ENCODE results near the gene PRM2. TPM values are rescaled to one million over a fixed set of nuclear protein-coding genes. Genes with fewer than 3 reads are reported as not detected.
"Not testable (repeated sequence)": the region's sequence is repeated elsewhere in the genome, so short reads cannot be mapped to it uniquely, and the experiment has no call there.

Gene PRM2
- total RNA-seq, 2 experiments from 2014 or later, result not detected

DNA sequence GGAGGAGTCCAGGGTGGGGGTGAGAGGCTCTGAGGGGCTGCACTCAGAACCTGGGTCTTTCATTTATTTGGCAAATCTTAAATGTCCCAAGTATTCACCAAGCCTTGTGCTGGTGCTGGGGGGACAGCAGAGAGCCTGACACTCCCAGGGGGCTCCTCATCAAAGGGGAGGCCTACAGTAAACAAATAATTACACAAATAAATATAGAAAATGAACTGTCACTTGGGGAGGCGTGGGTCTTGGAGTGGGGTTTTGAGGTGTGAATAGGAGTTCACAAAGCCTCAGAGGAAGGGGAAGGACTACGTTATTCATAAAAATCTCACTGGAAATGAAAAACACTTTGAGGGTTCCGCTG is 20.0 kb upstream of the PRM2 start:
- H3K4me1 Mint-ChIP-seq (ENCODE audit: low read depth), result peaks cover 61% of the 10 kb centered on the region
- peaks cover 6% of the 10 kb centered on the region for H3K27me3 Mint-ChIP-seq (ENCODE audit: low read depth)
- CTCF ChIA-PET, result interaction anchor here (1.0 to 2.8 kb wide), 6 partner anchors 10 to 333 kb away, joined by 3 to 22 read pairs (median 4); partner anchors contain the start of gene SOCS1
- peak overlapping the region; percentile 78 for H3K27ac Mint-ChIP-seq
- POLR2A ChIA-PET, result interaction anchor here (1.4 to 2.4 kb wide), 2 partner anchors 15 to 53 kb away, joined by 4 to 12 read pairs; no protein-coding TSS in a partner anchor
- ATAC-seq, result no peak
- no peaks in the 10 kb centered on the region for H3K9me3 Mint-ChIP-seq (ENCODE audit: insufficient read depth)
- no peak for DNase-seq
- no peak overlapping the region for H3K4me3 Mint-ChIP-seq
- no peaks in the 10 kb centered on the region for H3K36me3 Mint-ChIP-seq (ENCODE audit: low read depth)

DNA sequence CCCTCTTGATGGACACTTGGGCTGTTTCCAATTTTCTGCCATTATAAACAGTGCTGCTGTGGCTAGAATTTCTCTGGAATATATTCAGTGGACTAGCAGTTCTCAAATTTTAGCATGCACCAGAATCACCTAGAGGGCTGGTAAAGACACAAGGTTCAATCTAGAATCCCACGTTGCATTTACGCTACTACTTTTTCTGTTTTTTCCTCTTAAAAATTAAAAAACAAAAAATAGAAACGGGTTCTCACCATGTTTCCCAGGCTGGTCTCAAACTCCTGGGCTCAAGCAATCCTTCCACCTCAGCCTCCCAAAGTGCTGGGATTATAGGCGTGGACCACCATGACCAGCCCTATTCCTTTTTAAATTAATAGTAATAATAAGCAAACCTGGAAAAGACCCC is 19.4 kb upstream of the PRM2 start:
- DNase-seq (no peak), ATAC-seq (no peak)
- H3K4me1 Mint-ChIP-seq (ENCODE audit: low read depth), result peaks cover 61% of the 10 kb centered on the region
- ChIA-PET CTCF (no interaction called here), POLR2A (no interaction called here)
- H3K4me3 Mint-ChIP-seq, result no peak overlapping the region
- H3K27me3 Mint-ChIP-seq (ENCODE audit: low read depth), result peaks cover 11% of the 10 kb centered on the region
- no peak overlapping the region for H3K27ac Mint-ChIP-seq
- no peaks in the 10 kb centered on the region for H3K9me3 Mint-ChIP-seq (ENCODE audit: insufficient read depth)
- H3K36me3 Mint-ChIP-seq (ENCODE audit: low read depth), result no peaks in the 10 kb centered on the region

DNA sequence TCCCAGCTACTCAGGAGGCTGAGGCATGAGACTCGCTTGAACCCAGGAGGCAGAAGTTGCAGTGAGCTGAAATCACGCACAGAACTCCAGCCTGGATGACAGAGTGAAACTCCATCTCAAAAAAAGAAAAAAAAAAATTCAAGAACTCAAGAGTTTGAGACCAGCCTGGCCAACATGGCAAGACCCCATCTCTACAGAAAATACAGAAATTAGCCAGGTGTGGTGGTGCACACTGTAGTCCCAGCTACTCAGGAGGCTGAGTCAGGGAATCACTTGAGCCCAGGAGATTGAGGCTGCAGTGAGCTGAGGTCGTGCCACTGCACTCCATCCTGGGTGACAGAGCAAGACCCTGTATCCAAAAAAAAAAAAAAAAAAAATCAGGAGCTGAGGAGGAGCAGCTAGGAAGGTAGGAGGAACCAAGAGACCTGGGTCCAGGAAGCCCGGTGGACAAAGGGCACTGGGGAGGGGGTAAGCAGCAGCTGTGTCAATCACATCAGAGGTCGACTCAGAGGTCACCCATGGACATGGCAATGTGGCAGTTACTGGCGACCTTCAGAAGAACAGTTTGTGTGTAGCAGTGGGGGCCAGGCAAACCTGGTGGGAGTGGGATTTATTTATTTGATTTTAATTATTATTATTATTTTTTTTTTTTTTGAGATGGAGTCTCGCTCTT is 15.9 kb upstream of the PRM2 start:
- peaks cover 38% of the 10 kb centered on the region for H3K4me1 Mint-ChIP-seq (ENCODE audit: low read depth)
- no peak for ATAC-seq
- POLR2A ChIA-PET, result no interaction called here
- H3K27ac Mint-ChIP-seq, result no peak overlapping the region
- no peaks in the 10 kb centered on the region for H3K9me3 Mint-ChIP-seq (ENCODE audit: insufficient read depth)
- DNase-seq, result no peak
- no peak overlapping the region for H3K4me3 Mint-ChIP-seq
- CTCF ChIA-PET, result no interaction called here
- no peaks in the 10 kb centered on the region for H3K36me3 Mint-ChIP-seq (ENCODE audit: low read depth)
- peaks cover 27% of the 10 kb centered on the region for H3K27me3 Mint-ChIP-seq (ENCODE audit: low read depth)

GRCh38 chr16:11291091-11291703 is 14.9 kb upstream of the PRM2 start:
- Mint-ChIP-seq H3K4me1 (ENCODE audit: low read depth) (peaks cover 29% of the 10 kb centered on the region), H3K27ac (no peak overlapping the region), H3K9me3 (ENCODE audit: insufficient read depth) (no peaks in the 10 kb centered on the region), H3K4me3 (no peak overlapping the region), H3K36me3 (ENCODE audit: low read depth) (no peaks in the 10 kb centered on the region), H3K27me3 (ENCODE audit: low read depth) (peaks cover 29% of the 10 kb centered on the region)
- ChIA-PET POLR2A (no interaction called here), CTCF (interaction anchor here (1.1 kb wide), 1 partner anchor 80 kb away, joined by 3 read pairs; no protein-coding TSS in a partner anchor)
- ATAC-seq (no peak), DNase-seq (no peak)

DNA sequence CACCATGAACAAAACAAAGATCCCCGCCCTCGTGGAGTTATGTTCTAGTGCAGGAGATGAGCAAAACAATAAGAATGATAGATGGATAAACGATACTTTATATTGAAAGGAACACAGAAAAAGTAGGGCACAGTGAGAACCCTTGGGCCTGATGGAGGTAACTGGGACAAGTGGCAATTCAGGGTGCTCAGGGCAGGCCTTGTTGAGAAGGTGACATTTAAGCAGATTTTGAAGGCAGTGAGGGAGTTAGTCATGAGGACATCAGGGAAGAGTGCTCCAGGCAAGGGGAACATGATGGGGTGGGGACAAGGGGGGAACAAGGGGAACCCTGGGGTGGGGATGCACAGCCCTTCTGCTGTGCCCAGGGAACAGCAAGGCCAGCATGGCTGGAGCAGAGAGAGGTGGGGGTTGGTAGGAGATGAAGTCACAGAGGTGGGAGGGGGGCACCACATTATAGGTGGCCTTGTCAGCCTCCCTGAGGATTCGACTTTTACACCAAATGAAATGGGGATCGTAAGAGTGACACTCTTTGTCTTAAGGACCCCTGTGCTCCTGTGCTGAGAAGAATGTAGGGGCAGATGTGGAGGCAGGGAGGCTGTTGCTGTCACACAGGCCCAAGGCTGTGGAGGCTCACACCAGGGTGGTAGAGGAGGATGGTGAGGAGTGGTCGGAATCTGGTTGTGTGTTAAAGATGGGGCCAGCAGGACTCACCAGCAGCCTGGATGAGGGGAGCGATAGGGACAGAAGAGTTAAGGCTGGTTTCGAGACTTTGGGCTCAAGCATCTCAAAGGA is 14.0 kb upstream of the PRM2 start:
- ChIA-PET POLR2A (no interaction called here), CTCF (interaction anchor here (1.1 kb wide), 1 partner anchor 81 kb away, joined by 3 read pairs; no protein-coding TSS in a partner anchor)
- H3K27ac Mint-ChIP-seq, result no peak overlapping the region
- ATAC-seq (no peak), DNase-seq (no peak)
- H3K36me3 Mint-ChIP-seq (ENCODE audit: low read depth), result no peaks in the 10 kb centered on the region
- H3K4me1 Mint-ChIP-seq (ENCODE audit: low read depth), result peaks cover 28% of the 10 kb centered on the region
- no peaks in the 10 kb centered on the region for H3K9me3 Mint-ChIP-seq (ENCODE audit: insufficient read depth)
- peaks cover 36% of the 10 kb centered on the region for H3K27me3 Mint-ChIP-seq (ENCODE audit: low read depth)
- H3K4me3 Mint-ChIP-seq, result no peak overlapping the region

GRCh38 chr16:11289696-11290095 is 13.4 kb upstream of the PRM2 start:
- POLR2A ChIA-PET; H3K4me3 Mint-ChIP-seq; H3K36me3 Mint-ChIP-seq (ENCODE audit: low read depth); DNase-seq; H3K27ac Mint-ChIP-seq; H3K9me3 Mint-ChIP-seq (ENCODE audit: insufficient read depth); ATAC-seq: not testable (repeated sequence)
- Mint-ChIP-seq H3K4me1 (ENCODE audit: low read depth) (peaks cover 22% of the 10 kb centered on the region), H3K27me3 (ENCODE audit: low read depth) (peaks cover 34% of the 10 kb centered on the region)
- CTCF ChIA-PET, result interaction anchor here (1.4 kb wide), 1 partner anchor 31 kb away, joined by 3 read pairs; no protein-coding TSS in a partner anchor

DNA sequence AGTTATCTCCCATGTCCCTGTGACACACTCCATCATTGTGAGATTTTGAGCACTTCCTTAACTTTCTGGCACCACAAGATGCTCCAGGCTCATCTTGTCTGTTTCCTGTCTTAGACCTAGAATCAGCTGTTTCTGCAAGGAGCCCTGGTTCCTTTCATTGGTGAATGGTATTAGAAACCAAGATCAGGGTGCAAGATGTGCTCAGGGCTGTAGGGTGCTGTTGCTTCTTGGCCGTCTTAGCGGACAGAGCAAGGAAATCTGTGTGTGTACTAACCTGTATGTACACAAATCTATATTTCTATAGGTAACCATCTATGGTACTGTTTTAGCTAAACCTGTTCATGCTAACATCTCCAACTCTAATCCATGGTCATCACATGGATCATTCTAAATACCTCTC is 12.9 kb upstream of the PRM2 start:
- no peak overlapping the region for H3K4me3 Mint-ChIP-seq
- ChIA-PET CTCF (interaction anchor here (1.1 to 1.4 kb wide), 2 partner anchors 31 to 318 kb away, joined by 3 read pairs; no protein-coding TSS in a partner anchor), POLR2A (no interaction called here)
- ATAC-seq, result no peak
- no peak for DNase-seq
- H3K36me3 Mint-ChIP-seq (ENCODE audit: low read depth), result no peaks in the 10 kb centered on the region
- no peak overlapping the region for H3K27ac Mint-ChIP-seq
- no peaks in the 10 kb centered on the region for H3K9me3 Mint-ChIP-seq (ENCODE audit: insufficient read depth)
- H3K4me1 Mint-ChIP-seq (ENCODE audit: low read depth), result peaks cover 22% of the 10 kb centered on the region
- peaks cover 34% of the 10 kb centered on the region for H3K27me3 Mint-ChIP-seq (ENCODE audit: low read depth)

GRCh38 chr16:11285842-11286241 is 9.6 kb upstream of the PRM2 start:
- H3K27ac Mint-ChIP-seq, result no peak overlapping the region
- ChIA-PET CTCF (interaction anchor here (1.3 to 1.8 kb wide), 2 partner anchors 11 to 27 kb away, joined by 3 to 4 read pairs; no protein-coding TSS in a partner anchor), POLR2A (no interaction called here)
- DNase-seq (no peak), ATAC-seq (no peak)
- no peak overlapping the region for H3K4me3 Mint-ChIP-seq
- H3K36me3 Mint-ChIP-seq (ENCODE audit: low read depth), result no peaks in the 10 kb centered on the region
- peaks cover 35% of the 10 kb centered on the region for H3K27me3 Mint-ChIP-seq (ENCODE audit: low read depth)
- peaks cover 11% of the 10 kb centered on the region for H3K4me1 Mint-ChIP-seq (ENCODE audit: low read depth)
- no peaks in the 10 kb centered on the region for H3K9me3 Mint-ChIP-seq (ENCODE audit: insufficient read depth)

DNA sequence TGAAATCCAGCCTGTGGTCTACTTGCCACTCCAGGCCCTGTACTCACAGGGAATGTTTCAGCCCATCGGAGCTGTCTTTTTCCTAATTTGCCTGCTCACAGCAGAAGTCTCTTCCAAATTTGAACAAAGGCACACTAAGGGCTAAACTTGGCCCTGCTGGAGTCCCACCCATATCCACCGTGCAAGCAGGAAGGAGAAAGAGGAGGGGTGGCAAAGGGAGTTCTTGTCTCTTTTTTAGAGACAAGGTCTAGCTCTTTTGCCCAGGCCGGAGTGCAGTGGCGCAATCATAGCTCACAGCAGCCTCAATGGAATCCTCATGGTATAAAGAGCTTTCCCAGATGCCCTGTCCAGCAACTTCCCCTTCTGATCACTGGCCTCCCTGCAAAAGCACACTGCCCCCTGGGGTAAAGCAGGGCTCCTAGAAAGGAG is 7.6 kb upstream of the PRM2 start:
- CTCF ChIA-PET, result interaction anchor here (1.1 to 2.0 kb wide), 4 partner anchors 27 to 103 kb away, joined by 3 to 5 read pairs (median 4); partner anchors contain the start of gene SOCS1
- DNase-seq, result no peak
- Mint-ChIP-seq H3K4me1 (ENCODE audit: low read depth) (peaks cover 19% of the 10 kb centered on the region), H3K36me3 (ENCODE audit: low read depth) (no peaks in the 10 kb centered on the region), H3K27ac (peak overlapping the region; percentile 39), H3K4me3 (no peak overlapping the region), H3K9me3 (ENCODE audit: insufficient read depth) (no peaks in the 10 kb centered on the region), H3K27me3 (ENCODE audit: low read depth) (peaks cover 24% of the 10 kb centered on the region)
- POLR2A ChIA-PET, result no interaction called here
- no peak for ATAC-seq

DNA sequence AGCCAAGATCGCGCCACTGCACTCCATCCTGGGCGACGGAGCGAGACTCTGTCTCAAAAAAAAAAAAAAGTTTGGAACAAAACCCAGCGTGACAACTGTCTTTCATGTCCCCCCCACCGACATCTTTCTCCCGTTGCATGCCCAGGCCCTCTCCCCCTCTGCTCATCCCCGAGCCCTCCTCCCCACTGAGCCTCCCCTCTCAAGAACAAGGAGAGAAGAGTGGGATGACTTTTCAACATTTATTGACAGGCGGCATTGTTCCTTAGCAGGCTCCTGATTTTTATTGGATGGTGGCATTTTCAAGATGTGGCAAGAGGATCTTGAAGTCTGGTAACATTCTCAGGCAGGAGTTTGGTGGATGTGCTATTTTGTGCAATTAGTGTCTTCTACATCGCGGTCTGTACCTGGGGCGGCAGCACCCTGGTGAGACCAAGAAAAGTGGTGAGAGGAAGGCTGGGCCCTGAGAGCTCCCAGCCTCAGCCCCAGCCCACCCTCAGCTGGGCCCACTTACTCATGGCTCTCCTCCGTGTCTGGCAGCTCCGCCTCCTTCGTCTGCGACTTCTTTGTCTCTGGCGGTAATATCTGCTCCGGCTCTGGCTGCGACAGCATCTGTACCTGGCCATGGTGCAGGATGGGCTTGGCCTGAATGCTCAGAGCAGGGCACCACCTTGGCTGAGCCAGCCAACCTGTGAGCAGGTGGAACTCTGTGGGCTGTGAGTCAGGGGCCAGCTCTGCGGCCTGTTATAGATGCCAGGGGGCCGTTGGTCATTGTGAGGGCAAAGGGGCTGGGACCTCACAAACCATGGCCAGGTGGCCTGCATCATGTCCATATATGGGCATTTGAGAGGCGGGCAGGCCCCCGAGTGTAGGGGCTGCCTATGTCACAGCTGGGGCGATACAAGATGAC is 4.6 kb upstream of the PRM2 start, which contains the start of gene PRM1:
PRM1 (minus strand) TSS at position 715 of the 907 bp plus-strand sequence; CDS start at position 623, 92 bp downstream.
- ChIA-PET CTCF (no interaction called here), POLR2A (no interaction called here)
- Mint-ChIP-seq H3K9me3 (ENCODE audit: insufficient read depth) (no peaks in the 10 kb centered on the region), H3K36me3 (ENCODE audit: low read depth) (no peaks in the 10 kb centered on the region), H3K4me3 (no peak within 1 kb of the TSS), H3K27ac (peak within 1 kb of the TSS; percentile 9), H3K27me3 (ENCODE audit: low read depth) (peaks cover 14% of the 10 kb centered on the region), H3K4me1 (ENCODE audit: low read depth) (peaks cover 18% of the 10 kb centered on the region)
- ATAC-seq, result no peak
- DNase-seq, result no peak

Measured in activated CD8-positive, alpha-beta T cell treated with anti-CD3 and anti-CD28 coated beads, Interleukin-2, amount 10 ng/mL, durations not matched to agents 7 days and 5 days (primary cell).